Anterior cingulate cortex (tissue), 58 donors: ENCODE data around the gene PGA3.
"Not testable (repeated sequence)": the region's sequence is repeated elsewhere in the genome, so short reads cannot be mapped to it uniquely, and the experiment has no call there.

Experiments
- DNase-seq, 58 donors: peaks; one replicate each; lab custom pipeline; 2025; lab: John Stamatoyannopoulos, UW

The PGA3 gene

DNA sequence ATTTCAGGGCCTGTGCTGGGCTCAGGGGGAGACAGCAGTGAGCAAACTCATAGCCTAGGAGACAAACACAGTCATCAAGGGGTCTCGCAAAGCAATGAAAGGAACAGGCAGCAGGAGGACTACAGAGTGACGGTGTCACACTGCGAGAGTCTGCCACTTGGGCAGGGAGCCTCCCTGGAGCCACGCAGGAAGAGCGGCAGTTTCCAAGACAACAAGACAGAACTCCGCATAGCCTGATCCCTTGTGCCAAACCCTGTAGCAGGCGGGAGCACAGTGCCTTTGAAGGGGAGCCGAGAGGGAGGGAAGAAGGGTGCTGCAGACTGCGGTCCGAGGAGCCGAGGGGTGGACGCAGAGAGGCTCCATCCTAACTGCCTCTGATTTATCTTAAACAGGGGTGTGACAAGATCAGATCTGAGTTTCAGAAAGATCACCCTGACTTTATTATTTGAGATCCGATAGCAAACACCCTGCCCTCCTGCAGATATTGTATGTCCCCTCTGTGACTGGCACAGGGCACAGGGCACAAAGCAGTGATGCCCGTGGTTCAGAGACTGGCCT is 1.3 kb downstream of the PGA3 start:
- DNase-seq: peak in 4 of 58 donors; percentile 1 to 7 (median 4)

DNA sequence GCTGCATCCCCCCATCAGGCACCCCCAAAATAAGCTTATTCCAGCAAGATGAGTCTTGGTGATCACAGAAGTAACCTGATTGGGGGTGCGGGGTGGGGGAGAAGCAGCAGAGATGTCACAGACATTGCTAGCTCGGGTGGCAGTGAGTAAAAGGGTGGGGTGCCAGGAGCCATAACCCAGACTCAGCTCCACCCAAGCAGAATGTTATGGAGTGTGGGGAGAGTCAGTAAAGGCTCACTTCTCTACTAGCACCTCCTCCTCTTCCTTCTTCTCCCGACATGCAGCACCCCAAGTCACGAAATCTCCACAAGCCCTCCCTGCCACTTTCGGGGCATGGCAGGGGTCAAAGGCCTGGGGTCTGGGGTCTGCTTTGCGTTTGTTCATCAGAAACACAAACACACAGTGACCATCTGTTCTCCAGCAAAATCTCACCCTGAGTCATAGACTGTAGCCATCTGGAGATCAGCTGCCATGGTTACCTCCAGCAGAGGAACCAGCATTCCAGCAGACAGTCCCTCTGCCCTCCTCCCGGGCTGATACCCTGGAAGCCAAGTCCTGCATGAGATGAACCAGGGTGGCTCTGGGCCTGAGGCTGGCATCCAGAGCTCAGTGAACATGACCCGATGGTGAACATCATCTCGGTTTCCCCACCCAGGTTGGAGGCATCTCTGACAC is 4.5 kb downstream of the PGA3 start:
- not testable (repeated sequence) for DNase-seq

DNA sequence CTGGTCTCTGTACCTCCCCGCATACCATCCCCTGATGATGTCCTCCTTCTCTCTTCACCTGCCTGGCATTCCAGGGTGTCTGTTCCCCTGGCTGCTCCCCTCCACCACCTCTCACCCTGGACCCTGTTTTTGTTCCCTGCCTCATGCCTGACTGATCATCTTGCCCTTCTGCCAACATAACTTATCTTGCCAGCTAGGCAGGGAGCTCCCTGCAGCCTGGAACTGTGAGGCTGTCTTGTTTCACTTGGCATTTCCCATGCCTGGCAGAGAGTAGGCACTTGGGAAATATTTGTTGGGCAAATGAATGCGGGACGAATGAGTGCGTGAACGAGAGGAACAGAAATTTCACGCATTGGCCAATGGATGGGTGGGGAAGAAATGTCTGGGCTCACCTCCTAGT is 7.3 kb downstream of the PGA3 start:
- DNase-seq: not testable (repeated sequence)

DNA sequence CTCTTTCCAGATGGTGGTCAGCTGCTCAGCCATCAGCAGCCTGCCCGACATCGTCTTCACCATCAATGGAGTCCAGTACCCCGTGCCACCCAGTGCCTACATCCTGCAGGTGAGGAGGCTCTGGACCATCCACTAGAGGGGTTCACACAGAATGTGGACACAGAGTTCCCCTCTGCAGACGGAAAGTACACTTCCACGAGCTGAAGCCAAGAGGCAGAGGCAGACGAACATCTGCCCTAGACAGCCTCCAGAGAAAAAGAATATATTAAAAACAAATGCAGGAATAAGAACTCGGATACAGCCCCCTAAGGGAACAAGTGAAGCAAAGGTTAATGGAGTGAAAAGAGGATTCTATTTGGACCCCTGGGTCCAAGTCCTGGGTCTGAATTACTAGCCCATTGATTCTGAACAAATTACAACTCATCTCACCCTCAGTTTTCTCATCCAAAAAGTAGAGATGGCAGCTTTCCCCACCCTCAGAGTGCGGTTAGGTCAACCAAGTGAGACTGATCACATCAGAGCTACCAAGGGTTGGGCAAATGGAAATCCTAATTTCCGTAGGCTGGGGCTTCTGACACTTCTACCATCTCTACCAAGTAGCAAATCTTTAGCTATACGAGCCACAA is 8.1 kb downstream of the PGA3 start:
- DNase-seq: not testable (repeated sequence)

DNA sequence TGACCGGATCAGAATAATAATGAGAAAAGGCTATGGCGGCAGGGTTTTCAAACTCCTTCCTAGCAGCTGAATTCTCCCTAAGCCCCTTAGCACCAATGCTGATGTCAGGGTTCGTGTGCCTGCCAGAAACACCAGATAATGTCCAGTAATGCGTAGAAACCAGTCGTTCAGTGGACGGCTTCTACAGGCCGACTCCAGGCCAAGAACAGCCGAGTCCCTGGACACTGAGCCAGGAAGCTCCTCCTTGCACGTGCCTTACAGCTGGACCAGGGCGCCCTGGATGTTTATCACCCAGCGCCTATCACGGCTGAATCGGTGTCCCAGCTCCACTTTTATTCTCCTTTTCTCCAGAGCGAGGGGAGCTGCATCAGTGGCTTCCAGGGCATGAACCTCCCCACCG is 8.9 kb downstream of the PGA3 start:
- not testable (repeated sequence) for DNase-seq

DNA sequence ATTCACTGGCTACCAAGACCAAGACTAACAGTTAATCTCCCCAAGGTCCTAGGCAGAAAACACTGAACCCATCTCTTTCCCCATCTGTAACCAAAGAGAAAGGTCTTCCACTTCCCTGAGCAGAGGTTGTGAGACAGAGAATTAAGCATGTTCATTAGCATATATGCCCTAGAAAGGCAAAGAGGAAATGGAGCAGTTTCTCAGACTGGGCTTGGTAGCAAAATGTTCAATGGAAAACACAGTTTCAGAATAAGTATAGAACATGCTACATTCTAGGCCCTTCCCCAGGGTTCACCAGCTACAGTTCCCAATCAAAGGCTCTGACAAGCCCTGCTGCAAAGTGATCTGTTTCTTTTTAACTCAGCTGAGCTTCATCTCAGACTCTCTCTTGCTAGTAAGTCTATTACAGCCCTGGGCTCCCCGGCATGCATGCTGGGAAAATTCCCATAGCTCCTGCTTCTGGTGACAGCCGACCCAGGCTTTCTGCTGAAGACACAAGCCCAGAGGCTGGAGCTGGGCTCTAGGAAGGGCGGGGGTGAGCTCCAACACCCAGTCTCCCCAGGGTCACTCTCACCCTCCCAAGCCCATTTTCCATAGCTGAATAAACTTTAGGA is 10.5 kb downstream of the PGA3 start:
- DNase-seq: not testable (repeated sequence)

DNA sequence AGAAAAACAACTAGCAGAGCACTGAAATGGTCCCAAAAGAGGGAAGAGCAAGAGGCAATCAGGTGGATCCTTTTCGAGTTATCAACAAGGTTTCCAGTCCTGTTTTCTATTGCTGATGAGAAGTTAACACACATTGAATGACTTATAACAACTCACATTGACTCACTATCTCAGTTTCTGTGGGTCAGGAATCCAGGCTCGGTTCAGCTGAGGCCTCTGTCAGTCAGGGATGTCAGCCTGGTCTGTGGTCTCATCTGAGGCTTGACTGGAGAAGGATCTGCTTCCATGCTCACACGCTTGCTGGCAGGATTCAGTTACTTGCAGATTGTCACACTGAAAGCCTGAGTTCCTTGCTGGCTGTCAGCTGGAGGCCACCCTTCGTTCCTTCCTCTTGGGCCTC is 15.0 kb downstream of the PGA3 start:
- DNase-seq: not testable (repeated sequence)

DNA sequence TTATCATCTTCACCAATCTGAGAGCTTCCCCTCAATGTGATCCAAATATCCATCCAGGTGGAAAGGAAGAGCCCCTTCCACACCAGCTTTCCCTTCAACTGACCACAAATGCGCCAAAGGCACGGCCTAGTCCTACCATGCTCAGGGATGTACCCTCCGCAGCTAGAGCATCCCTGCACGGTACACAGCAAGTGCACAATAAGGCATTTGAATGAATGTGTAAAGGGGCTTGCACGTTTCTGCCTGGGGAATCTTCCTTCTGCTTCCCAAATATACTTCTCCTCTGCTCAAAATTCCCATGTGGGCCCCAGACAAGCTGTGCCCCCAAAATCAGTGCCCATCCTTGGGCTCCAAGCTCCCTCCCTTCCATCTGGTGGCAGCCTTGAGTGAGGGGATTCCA is 15.7 kb downstream of the PGA3 start:
- not testable (repeated sequence) for DNase-seq

DNA sequence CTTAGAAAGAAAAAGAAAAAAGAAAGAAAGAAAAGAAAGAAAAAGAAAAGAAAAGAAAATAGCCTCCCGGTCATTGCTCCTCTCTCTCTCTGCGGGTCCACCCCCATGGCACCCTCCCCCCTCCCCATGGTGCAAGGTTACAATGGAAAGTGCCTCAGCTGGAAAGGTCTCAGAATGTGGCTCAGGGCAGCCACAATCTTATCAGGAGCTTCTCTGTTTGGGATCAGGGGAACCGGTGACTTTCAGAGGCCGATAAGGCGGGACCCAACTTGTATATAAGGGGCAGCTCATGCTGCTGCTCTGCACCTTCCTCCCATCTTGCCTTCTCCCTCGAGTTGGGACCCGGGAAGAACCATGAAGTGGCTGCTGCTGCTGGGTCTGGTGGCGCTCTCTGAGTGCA is 18.7 kb downstream of the PGA3 start, which contains the start of gene PGA4:
Gene PGA4 (plus strand): TSS at position 301 of the 400 bp plus-strand sequence. CDS start 54 bp downstream, at position 355.
- DNase-seq: not testable (repeated sequence)

DNA sequence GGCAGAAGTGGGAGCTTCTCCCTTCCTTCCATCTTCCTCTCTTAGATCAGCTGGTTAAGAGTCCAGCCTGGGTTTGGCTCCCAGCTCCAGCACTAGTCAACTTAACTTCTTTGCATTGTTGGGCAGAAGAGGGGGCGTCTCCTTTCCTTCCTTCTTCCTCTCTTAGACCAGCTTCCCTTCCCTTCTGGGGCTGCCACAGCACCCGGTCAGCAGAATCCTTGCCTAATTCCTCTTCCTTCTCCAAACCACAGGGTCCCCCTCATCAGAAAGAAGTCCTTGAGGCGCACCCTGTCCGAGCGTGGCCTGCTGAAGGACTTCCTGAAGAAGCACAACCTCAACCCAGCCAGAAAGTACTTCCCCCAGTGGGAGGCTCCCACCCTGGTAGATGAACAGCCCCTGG is 19.4 kb downstream of the PGA3 start:
- DNase-seq: not testable (repeated sequence)

DNA sequence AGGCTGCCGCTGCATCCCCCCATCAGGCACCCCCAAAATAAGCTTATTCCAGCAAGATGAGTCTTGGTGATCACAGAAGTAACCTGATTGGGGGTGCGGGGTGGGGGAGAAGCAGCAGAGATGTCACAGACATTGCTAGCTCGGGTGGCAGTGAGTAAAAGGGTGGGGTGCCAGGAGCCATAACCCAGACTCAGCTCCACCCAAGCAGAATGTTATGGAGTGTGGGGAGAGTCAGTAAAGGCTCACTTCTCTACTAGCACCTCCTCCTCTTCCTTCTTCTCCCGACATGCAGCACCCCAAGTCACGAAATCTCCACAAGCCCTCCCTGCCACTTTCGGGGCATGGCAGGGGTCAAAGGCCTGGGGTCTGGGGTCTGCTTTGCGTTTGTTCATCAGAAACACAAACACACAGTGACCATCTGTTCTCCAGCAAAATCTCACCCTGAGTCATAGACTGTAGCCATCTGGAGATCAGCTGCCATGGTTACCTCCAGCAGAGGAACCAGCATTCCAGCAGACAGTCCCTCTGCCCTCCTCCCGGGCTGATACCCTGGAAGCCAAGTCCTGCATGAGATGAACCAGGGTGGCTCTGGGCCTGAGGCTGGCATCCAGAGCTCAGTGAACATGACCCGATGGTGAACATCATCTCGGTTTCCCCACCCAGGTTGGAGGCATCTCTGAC is 23.3 kb downstream of the PGA3 start:
- not testable (repeated sequence) for DNase-seq

DNA sequence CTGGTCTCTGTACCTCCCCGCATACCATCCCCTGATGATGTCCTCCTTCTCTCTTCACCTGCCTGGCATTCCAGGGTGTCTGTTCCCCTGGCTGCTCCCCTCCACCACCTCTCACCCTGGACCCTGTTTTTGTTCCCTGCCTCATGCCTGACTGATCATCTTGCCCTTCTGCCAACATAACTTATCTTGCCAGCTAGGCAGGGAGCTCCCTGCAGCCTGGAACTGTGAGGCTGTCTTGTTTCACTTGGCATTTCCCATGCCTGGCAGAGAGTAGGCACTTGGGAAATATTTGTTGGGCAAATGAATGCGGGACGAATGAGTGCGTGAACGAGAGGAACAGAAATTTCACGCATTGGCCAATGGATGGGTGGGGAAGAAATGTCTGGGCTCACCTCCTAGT is 26.1 kb downstream of the PGA3 start:
- DNase-seq: not testable (repeated sequence)

DNA sequence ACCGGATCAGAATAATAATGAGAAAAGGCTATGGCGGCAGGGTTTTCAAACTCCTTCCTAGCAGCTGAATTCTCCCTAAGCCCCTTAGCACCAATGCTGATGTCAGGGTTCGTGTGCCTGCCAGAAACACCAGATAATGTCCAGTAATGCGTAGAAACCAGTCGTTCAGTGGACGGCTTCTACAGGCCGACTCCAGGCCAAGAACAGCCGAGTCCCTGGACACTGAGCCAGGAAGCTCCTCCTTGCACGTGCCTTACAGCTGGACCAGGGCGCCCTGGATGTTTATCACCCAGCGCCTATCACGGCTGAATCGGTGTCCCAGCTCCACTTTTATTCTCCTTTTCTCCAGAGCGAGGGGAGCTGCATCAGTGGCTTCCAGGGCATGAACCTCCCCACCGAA is 27.7 kb downstream of the PGA3 start:
- DNase-seq: not testable (repeated sequence)

DNA sequence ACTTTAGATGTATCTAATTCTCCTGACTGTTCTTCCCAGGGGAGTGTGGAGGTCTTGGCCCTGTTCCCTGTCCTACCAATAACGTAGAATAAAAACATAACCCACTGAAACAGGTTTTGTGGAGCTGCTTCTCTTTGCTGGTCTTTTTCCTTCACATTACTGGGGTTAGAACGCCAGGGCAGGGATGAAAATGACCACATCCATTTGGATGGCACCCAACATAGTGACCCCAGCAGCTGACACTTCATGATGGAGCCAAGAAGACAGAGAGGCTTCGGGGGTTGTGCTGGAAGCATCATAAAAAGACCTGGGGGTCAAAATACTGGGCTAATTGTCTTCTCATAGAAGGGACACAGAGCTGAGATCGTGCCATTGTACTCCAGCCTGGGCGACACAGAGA is 28.3 kb downstream of the PGA3 start:
- not testable (repeated sequence) for DNase-seq

DNA sequence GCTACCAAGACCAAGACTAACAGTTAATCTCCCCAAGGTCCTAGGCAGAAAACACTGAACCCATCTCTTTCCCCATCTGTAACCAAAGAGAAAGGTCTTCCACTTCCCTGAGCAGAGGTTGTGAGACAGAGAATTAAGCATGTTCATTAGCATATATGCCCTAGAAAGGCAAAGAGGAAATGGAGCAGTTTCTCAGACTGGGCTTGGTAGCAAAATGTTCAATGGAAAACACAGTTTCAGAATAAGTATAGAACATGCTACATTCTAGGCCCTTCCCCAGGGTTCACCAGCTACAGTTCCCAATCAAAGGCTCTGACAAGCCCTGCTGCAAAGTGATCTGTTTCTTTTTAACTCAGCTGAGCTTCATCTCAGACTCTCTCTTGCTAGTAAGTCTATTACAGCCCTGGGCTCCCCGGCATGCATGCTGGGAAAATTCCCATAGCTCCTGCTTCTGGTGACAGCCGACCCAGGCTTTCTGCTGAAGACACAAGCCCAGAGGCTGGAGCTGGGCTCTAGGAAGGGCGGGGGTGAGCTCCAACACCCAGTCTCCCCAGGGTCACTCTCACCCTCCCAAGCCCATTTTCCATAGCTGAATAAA is 29.3 kb downstream of the PGA3 start:
- DNase-seq: not testable (repeated sequence)

DNA sequence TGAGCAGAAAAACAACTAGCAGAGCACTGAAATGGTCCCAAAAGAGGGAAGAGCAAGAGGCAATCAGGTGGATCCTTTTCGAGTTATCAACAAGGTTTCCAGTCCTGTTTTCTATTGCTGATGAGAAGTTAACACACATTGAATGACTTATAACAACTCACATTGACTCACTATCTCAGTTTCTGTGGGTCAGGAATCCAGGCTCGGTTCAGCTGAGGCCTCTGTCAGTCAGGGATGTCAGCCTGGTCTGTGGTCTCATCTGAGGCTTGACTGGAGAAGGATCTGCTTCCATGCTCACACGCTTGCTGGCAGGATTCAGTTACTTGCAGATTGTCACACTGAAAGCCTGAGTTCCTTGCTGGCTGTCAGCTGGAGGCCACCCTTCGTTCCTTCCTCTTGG is 33.8 kb downstream of the PGA3 start:
- DNase-seq: not testable (repeated sequence)

DNA sequence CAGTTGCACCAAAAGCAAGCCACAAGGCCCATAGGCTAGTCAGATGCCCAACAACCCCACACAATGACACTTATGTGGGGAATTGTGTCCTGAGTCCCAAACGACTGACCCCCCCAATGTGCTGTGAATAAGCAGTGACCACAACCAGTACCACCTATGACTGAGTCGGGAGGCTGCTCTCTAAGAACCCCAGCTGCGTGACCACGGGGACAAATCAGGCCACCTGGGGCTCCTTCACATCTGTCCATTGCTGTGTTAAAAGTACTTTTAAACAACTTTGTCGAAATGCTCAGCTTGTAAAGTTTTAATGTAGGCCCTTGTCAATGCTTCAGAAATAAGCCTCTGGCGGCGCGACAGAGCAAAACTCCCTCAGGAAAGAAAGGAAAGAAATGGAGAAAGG is 37.0 kb downstream of the PGA3 start:
- not testable (repeated sequence) for DNase-seq

DNA sequence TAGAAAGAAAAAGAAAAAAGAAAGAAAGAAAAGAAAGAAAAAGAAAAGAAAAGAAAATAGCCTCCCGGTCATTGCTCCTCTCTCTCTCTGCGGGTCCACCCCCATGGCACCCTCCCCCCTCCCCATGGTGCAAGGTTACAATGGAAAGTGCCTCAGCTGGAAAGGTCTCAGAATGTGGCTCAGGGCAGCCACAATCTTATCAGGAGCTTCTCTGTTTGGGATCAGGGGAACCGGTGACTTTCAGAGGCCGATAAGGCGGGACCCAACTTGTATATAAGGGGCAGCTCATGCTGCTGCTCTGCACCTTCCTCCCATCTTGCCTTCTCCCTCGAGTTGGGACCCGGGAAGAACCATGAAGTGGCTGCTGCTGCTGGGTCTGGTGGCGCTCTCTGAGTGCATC is 37.6 kb downstream of the PGA3 start, which contains the start of gene PGA5:
Gene PGA5 (plus strand): TSS at position 301 of the 400 bp plus-strand sequence. CDS start 52 bp downstream, at position 353.
- not testable (repeated sequence) for DNase-seq

DNA sequence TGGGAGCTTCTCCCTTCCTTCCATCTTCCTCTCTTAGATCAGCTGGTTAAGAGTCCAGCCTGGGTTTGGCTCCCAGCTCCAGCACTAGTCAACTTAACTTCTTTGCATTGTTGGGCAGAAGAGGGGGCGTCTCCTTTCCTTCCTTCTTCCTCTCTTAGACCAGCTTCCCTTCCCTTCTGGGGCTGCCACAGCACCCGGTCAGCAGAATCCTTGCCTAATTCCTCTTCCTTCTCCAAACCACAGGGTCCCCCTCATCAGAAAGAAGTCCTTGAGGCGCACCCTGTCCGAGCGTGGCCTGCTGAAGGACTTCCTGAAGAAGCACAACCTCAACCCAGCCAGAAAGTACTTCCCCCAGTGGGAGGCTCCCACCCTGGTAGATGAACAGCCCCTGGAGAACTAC is 38.2 kb downstream of the PGA3 start:
- not testable (repeated sequence) for DNase-seq
